NCI-H2029 treated with DMSO at 0.1 percent for 48 hours (cell line): Measurements from ENCODE around the gene LRRN2.

ENCODE experiments used
- DNase-seq: peaks from one replicate; lab custom pipeline; 2025; lab: John Stamatoyannopoulos, UW

The LRRN2 gene

GRCh38 chr1:204600203-204600602, 85.3 kb downstream of the LRRN2 start:
- DNase-seq = no peak

GRCh38 chr1:204599596-204599995, 85.9 kb downstream of the LRRN2 start:
- DNase-seq = no peak

GRCh38 chr1:204599098-204599497, 86.4 kb downstream of the LRRN2 start:
- DNase-seq = no peak

- DNase-seq = no peak
Measured at GRCh38 chr1:204598319-204598969, 87.1 kb downstream of the LRRN2 start.

- DNase-seq = no peak
Measured at GRCh38 chr1:204592246-204592948, 93.1 kb downstream of the LRRN2 start.

- DNase-seq = no peak
Measured at GRCh38 chr1:204591473-204592090, 94.0 kb downstream of the LRRN2 start.

GRCh38 chr1:204589409-204590038, 96.0 kb downstream of the LRRN2 start:
- DNase-seq = no peak

- no peak for DNase-seq
Measured at GRCh38 chr1:204588826-204589225, 96.7 kb downstream of the LRRN2 start.

GRCh38 chr1:204587621-204588020, 97.9 kb downstream of the LRRN2 start:
- no peak for DNase-seq

GRCh38 chr1:204584699-204585372, 100.7 kb downstream of the LRRN2 start:
- no peak for DNase-seq

GRCh38 chr1:204583909-204584632, 101.5 kb downstream of the LRRN2 start:
- peak; percentile 82 for DNase-seq

- DNase-seq = no peak
Measured at GRCh38 chr1:204581759-204582158, 103.8 kb downstream of the LRRN2 start.

GRCh38 chr1:204580862-204581261, 104.7 kb downstream of the LRRN2 start:
- DNase-seq = no peak

GRCh38 chr1:204579681-204580080, 105.9 kb downstream of the LRRN2 start:
- no peak for DNase-seq

GRCh38 chr1:204578867-204579664, 106.5 kb downstream of the LRRN2 start:
- DNase-seq = no peak

GRCh38 chr1:204577794-204578478, 107.6 kb downstream of the LRRN2 start:
- no peak for DNase-seq

- no peak for DNase-seq
Measured at GRCh38 chr1:204576422-204576821, 109.1 kb downstream of the LRRN2 start.

- DNase-seq = no peak
Measured at GRCh38 chr1:204575221-204576190, 110.0 kb downstream of the LRRN2 start.

- DNase-seq = no peak
Measured at GRCh38 chr1:204574865-204575163, 110.7 kb downstream of the LRRN2 start.
